ENCODE results near the gene TMEM145.

The TMEM145 gene

DNA sequence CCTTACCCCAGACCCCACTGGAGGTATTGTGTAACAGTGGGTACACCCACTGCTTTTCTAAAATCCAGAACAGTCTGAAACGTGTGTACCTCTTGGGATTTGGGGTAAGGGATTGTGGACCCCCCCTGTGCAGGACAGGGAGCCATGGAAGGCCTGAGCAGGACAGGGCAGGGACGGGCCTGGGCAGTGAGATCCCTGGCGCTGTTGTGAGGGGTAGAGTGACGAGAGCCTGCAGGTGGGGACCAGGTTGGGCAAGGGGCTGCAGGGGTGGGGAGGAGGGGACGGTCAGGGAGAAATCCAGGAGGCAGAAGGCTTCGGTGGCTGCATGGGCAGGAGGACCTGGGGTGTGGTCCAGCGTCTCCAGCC, 48.4 kb downstream of the TMEM145 start:
- no peak for DNase-seq (ENCODE audit: low read depth in 2 of 2)

DNA sequence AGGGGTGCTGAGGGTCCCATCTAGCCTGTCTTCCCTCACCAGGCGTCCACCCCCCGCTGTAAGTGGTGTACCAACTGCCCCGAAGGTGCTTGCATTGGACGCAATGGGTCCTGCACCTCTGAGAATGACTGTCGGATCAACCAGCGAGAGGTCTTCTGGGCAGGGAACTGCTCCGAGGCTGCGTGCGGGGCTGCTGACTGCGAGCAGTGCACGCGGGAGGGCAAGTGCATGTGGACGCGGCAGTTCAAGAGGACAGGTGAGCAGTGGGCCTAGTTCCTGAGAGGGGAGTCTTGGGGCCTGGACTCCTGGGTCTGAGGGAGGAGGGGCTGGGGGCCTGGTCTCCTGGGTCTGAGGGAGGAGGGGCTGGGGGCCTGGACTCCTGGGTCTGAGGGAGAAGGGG, 49.2 kb downstream of the TMEM145 start:
- no peak for DNase-seq (ENCODE audit: low read depth in 2 of 2)

DNA sequence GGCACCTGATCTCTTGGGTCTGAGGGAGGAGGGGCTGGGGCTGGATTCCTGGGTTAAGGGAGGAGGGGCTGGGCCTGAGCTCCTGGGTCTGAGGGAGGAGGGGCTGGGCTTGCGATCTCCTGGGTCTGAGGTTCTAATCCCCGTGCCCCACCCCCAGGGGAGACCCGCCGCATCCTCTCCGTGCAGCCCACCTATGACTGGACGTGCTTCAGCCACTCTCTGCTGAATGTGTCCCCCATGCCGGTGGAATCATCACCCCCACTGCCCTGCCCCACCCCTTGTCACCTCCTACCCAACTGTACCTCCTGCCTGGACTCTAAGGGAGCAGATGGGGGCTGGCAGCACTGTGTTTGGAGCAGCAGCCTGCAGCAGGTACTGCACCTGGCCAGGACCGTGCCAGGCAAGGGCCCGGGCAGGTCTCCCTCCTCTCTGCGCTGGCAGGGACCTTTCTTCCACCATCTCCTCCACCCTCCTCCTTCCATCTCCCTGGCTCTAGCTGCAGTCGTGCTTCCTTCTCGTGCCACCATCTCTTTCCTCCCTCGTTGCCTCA, 49.9 kb downstream of the TMEM145 start:
- DNase-seq (ENCODE audit: low read depth in 2 of 2): no peak

DNA sequence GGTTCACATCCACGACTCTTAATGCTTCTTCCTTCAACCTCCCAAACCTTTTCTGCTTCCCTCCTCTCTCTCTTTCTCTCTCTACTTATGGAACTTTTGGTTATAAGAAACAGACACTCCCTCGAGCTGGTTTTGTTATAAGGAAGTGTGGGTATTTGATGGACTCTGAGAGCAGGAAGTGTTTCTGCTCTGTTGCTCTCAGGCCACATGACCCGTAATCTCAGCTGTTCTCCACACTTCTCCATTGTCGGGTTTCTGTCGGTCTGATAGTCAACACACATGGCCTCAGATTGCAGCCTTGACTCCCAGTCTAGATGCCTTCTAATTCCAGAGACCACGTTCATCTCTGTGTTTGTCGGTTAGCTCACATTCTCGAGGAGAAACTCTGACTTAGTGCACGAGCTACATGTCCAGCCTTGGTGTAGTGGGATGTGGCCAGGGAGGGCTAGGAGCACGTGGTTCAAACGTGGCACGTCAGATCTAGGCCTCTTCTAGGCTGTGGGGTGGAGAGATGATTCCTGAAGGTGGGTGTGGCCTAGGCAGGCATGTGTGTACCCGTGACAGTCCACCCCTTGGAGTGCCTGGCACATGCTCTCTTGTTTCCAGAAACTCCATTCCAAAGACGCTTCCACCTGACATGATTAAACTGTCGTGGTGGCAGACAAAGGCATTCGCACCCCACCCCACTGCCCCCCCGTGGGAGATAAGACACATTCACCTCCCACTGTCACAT, 50.7 kb downstream of the TMEM145 start:
- DNase-seq (ENCODE audit: low read depth in 2 of 2): no peak

DNA sequence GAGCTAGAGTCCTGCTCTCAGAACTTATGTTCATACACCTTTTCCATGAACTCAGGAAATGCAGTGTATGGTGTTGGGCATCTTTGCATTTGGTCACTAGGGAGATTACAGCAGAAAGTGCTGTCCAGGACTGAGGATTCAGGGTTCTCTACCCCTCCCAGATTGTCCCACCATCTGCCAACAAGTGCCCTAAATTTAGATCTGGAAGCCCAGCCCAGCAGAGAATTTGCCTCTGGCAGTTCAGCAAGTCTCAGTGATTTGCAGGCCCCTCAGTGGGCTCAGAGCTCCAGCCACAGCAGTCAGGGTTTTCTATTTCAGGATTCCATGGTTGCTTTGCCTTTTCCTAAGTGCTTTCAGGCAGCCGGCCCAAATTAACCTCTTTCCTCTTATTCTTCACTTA, 53.6 kb downstream of the TMEM145 start:
- DNase-seq (ENCODE audit: low read depth in 2 of 2): no peak

DNA sequence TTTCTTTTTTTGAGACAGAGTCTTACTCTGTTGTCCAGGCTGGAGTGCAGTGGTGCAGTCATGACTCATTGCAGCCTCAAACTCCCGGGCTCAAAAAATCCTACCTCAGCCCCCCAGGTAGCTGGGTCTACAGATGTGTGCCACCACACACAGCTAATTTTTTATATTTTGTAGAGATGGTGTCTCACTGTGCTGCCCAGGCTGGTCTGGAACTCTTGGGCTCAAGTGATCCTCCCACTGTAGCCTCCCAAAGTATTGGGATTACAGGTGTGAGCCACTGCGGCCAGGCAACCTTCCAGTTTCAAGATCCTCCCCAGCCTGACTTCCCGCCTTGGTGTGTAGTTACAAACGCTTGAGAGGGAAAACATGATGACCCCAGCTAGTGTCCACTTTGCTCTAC, 54.8 kb downstream of the TMEM145 start:
- no peak for DNase-seq (ENCODE audit: low read depth in 2 of 2)

DNA sequence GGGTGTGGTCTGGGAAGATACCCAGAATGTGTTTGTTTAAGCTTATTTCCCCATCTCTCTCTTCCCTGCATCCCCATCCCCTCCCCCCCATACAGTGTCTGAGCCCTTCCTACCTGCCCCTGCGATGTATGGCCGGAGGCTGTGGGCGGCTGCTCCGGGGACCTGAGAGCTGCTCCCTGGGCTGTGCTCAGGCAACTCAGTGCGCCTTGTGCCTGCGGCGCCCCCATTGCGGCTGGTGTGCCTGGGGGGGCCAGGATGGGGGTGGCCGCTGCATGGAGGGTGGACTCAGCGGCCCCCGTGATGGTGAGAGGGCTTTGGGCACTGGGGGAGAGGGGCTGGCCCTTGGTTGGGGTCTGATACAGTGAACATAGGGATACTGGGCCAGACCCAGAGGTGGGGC, 55.3 kb downstream of the TMEM145 start:
- no peak for DNase-seq (ENCODE audit: low read depth in 2 of 2)

DNA sequence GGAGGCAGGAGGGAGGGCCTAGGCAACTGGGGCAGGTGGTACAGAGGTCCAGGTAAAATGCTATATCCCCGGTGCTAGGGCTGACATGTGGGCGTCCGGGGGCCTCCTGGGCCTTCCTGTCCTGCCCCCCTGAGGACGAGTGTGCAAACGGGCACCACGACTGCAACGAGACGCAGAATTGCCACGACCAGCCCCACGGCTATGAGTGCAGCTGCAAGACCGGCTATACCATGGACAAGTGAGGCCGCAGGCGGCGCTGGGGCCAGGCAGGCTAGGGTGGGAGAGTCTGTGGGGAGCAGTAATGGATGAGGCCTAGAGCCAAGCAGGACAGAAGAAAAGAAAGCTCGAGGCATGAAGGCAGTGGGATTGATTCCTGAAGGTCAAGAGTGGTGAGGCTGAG, 55.7 kb downstream of the TMEM145 start:
- no peak for DNase-seq (ENCODE audit: low read depth in 2 of 2)

DNA sequence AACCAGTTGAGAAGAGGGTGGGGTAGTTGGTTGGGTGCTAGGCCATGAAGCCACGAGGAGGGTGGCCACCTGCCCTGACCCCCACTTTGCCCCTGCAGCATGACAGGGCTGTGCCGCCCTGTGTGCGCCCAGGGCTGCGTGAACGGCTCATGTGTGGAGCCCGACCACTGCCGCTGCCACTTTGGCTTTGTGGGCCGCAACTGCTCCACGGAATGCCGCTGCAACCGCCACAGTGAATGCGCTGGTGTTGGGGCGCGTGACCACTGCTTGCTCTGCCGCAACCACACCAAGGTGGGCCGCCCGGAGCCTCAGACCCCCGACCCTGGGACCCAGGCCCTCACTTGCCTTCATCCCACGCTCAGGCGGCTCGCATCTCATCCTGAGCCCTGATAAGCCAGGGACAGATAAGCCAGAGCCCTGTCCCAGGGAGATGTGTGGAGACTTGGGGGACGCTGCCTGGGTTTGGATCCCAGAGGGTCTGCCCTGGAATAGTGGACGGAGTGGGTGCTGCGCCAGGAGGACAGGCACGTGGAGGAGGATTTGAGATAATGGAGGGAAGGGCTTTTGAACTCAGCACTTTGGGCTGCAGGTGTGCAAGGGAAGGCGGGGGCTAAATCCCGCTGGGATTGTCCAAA, 56.4 kb downstream of the TMEM145 start:
- no peak for DNase-seq (ENCODE audit: low read depth in 2 of 2)

DNA sequence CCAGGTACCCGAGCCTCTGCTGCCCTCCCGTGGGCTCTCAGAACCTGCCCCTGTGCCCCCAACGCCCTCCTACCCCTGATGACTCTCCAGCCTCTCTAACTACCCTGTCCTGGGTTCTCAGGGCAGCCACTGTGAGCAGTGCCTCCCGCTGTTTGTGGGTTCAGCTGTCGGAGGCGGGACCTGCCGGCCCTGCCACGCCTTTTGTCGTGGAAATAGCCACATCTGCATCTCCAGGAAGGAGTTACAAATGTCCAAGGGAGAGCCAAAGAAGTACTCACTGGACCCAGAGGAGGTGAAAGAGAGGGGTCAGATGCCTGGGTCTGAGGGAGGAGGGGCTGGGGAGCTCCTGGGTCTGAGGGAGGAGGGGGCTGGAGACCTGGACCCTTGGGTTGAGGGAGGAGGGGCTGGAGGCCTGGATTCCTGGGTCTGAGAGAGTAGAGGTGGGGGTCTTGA, 57.0 kb downstream of the TMEM145 start:
- no peak for DNase-seq (ENCODE audit: low read depth in 2 of 2)

DNA sequence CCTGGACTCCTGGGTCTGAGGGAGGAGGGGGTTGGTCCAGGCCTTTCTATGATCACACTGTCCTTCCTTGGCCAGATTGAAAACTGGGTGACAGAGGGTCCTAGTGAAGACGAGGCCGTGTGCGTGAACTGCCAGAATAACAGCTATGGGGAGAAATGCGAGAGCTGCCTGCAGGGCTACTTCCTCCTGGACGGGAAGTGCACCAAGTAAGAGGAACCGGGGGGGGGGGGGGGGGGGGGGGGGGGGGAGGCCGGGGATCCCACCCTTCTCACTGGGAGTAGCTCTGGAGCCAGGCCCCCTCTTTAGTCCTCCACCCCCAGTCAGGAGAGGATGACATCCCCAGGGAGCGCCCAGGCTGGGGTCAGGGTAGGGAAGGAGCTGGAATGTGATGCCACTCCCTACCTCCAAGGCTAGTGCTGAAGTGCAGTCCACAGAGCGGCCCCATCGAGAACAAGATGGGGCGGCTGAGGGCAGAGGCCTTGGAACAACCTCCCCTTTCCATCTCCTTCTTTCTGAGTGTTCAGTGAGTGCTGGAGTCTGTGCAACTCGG, 57.6 kb downstream of the TMEM145 start:
- no peak for DNase-seq (ENCODE audit: low read depth in 2 of 2)
